Caco-2 (cell line): ENCODE measurements around the gene MAMDC4. TPM values are rescaled to one million over a fixed set of nuclear protein-coding genes. Genes with fewer than 3 reads are reported as not detected.
A peak's percentile ranks its signal among the peaks of the same experiment; 100 is the strongest.
"Not testable (repeated sequence)": the region's sequence is repeated elsewhere in the genome, so short reads cannot be mapped to it uniquely, and the experiment has no call there.

Source experiments
- BruUV-seq: library from RNA; stranded (reverse); fragments of 400-500 nt; replicated peaks from 2 replicates; lab custom pipeline; 2021; lab: Mats Ljungman, UMichigan
- CTCF ChIA-PET: fragments of 300-600 bp; sonication (Branson Sonifier 250); formaldehyde crosslinking; loops from one replicate; lab custom pipeline; 2022; ENCODE audit warnings: antibody characterized with exemption; lab: Charles Lee
- POLR2A ChIA-PET: fragments of 300-600 bp; sonication (Branson Sonifier 250); formaldehyde crosslinking; loops from one replicate; lab custom pipeline; 2022; ENCODE audit warnings: antibody characterized with exemption; lab: Charles Lee
- DNase-seq, 2 experiments: peaks; one replicate each; pipeline versions ENCODE4 v3.0.0 to v3.0.0-alpha.2; 2020 to 2022
- H3K27me3 ChIP-seq: replicated peaks from 2 replicates; pipeline ENCODE4 v1.6.0; 2011; ENCODE audit warnings: low read length; ENCODE audit not compliant: control insufficient read depth, insufficient read depth
- H3K36me3 ChIP-seq: 2 replicates; pipeline ENCODE4 v1.5.1; 2011; ENCODE audit warnings: low read length; ENCODE audit not compliant: control insufficient read depth, insufficient read depth
- H3K4me1 ChIP-seq: fragments of 250-450 bp; sonication (Bioruptor Pico); 2 replicates; pipeline ENCODE4 v1.5.1; 2020; ENCODE audit warnings: mild to moderate bottlenecking
- H3K4me3 ChIP-seq: 2 replicates; pipeline ENCODE4 v1.5.1; 2011; ENCODE audit warnings: low read depth, mild to moderate bottlenecking, control low read depth, low read length
- H3K9me3 ChIP-seq: fragments of 250-450 bp; sonication (Bioruptor Pico); 2 replicates; pipeline ENCODE4 v1.5.1; 2020; ENCODE audit warnings: mild to moderate bottlenecking, moderate library complexity
- H3K27ac Mint-ChIP-seq: one replicate; pipeline ENCODE4 v1.8.0; 2022; ENCODE audit warnings: mixed read lengths; ENCODE audit not compliant: unreplicated experiment
- H3K27me3 Mint-ChIP-seq: one replicate; pipeline ENCODE4 v1.8.0; 2022; ENCODE audit warnings: mixed read lengths; ENCODE audit not compliant: insufficient read depth, unreplicated experiment
- H3K36me3 Mint-ChIP-seq: one replicate; pipeline ENCODE4 v1.8.0; 2022; ENCODE audit warnings: mild to moderate bottlenecking, mixed read lengths; ENCODE audit not compliant: insufficient read depth, unreplicated experiment
- H3K4me1 Mint-ChIP-seq: one replicate; pipeline ENCODE4 v1.8.0; 2022; ENCODE audit warnings: low read depth, mixed read lengths; ENCODE audit not compliant: unreplicated experiment
- H3K4me3 Mint-ChIP-seq: one replicate; pipeline ENCODE4 v1.8.0; 2022; ENCODE audit warnings: mild to moderate bottlenecking, moderate library complexity, mixed read lengths; ENCODE audit not compliant: unreplicated experiment
- H3K9me3 Mint-ChIP-seq: one replicate; pipeline ENCODE4 v1.8.0; 2022; ENCODE audit warnings: mixed read lengths; ENCODE audit not compliant: unreplicated experiment
- intact Hi-C: fragments of 100-400 bp; cut with micrococcal nuclease; formaldehyde crosslinking; loops from one replicate; pipeline ENCODE4 v1.10.0; 2022; ENCODE audit not compliant: unreplicated experiment
- total RNA-seq: library from RNA; stranded (reverse); gene quantifications from 2 replicates; pipeline ENCODE4 v1.2.3, GENCODE V29; 2022
- TF ChIP-seq, protein P1 (sequence below), 2 experiments: fragments of 200-600 bp in 1 of 2; IDR thresholded peaks; 1 replicate in 1 of 2; 2 replicates in 1 of 2; pipeline versions ENCODE4 v1.5.1 to v1.8.0; 2011 to 2022; ENCODE audit warnings: antibody characterized with exemption in 1 of 2, control low read depth in 1 of 2, inconsistent platforms in 1 of 2, low read depth in 1 of 2, low read length in 1 of 2, mild to moderate bottlenecking in 1 of 2, moderate library complexity in 1 of 2; ENCODE audit not compliant: insufficient read depth in 1 of 2, severe bottlenecking in 1 of 2, unreplicated experiment in 1 of 2

The MAMDC4 gene
- total RNA-seq, 1 experiment from 2014 or later = 8.8 TPM

DNA sequence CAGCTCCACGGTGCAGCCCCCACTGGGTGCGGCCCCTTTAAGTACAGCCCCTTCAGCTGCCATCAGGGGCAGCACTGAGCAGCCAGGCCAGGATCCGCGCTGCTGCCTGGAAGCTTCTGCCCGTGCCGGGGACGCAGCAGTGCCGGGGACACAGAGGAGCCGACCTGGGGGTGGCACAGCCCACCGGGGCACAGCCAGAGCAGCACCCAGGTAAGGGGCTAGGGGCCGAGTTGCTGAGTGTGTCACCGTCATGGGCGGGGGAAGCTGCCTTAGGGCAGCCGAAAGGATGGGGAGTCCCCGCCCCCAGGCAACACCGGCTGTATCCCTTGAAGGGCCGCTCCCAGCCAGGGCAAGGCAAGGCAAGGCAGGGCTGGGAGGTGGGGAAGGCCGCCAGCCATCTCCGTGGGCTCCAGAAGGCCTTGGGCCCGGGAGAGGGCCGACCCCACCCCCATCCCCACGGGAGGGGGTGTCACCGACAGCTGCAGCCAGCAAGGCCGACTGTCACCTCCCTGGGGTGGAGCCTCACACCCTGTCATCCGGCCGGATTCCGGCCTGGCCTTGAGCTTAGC is 9.7 kb upstream of the MAMDC4 start, which contains the start of gene AJM1:
TSS of gene AJM1 (plus strand) at position 99 of the 569 bp plus-strand sequence. CDS start 1,937 bp downstream, outside the sequence.
- H3K4me1 ChIP-seq = peaks cover 25% of the 10 kb centered on the region
- intact Hi-C loops = loop anchor here (2.0 to 10.0 kb wide), 3 partner anchors 56 to 192 kb away; partner anchors contain the start of genes C8G and FBXW5

DNA sequence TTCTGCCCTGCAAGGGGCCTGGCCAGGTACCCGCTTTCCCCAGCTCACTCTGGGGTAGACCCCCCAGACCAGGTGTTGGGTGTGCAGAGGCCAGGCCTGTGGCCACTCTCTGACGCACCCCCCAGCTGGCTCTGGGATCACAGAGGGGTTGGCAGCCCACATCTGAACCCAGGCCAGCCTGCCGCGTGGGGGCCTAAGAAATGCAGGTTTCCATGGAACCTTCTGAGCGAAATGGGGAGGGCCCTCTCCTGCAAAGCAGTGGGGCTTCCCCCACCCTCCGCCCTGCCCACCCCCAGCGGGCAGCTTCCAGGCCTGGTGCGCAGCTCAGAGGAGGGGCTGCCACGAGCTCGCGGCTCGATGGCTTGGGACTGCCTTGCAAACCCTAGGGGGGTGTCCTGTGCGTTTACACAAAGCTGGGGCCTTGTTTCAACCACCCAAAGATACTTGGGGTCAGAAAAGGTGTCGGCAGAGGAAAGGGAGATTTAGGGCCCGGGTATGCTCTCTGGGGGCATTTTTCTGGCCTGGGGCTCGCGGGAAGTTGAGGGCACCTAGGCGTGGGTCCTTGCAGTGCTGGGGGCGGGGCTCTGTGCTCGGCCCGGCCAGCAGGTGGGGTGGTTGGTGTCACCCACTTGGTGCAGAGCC is 8.9 kb upstream of the MAMDC4 start:
- Mint-ChIP-seq H3K27ac (peak overlapping the region; percentile 50), H3K36me3 (peaks cover 76% of the 10 kb centered on the region), H3K4me3 (peak overlapping the region; percentile 70)
- H3K36me3 ChIP-seq, H3K27me3 ChIP-seq, H3K4me3 ChIP-seq, DNase-seq, H3K27me3 Mint-ChIP-seq, H3K9me3 ChIP-seq, H3K9me3 Mint-ChIP-seq, H3K4me1 Mint-ChIP-seq, BruUV-seq, POLR2A ChIA-PET: not testable (repeated sequence)
- H3K4me1 ChIP-seq = peaks cover 25% of the 10 kb centered on the region
- intact Hi-C loops = loop anchor here (2.0 to 10.0 kb wide), 3 partner anchors 56 to 192 kb away; partner anchors contain the start of genes C8G and FBXW5
- CTCF ChIA-PET = interaction anchor here (1.0 to 1.5 kb wide), 4 partner anchors 23 to 43 kb away, joined by 3 to 15 read pairs (median 4); partner anchors contain the start of gene EDF1

More for the DNA sequence above, 9.7 kb upstream of the MAMDC4 start, which contains the start of gene AJM1:
- not testable (repeated sequence) for H3K36me3 ChIP-seq, H3K27me3 Mint-ChIP-seq, H3K9me3 Mint-ChIP-seq, H3K4me1 Mint-ChIP-seq, H3K27me3 ChIP-seq, H3K9me3 ChIP-seq, BruUV-seq
- CTCF ChIA-PET = interaction anchor here (0.6 to 1.6 kb wide), 19 partner anchors 13 to 244 kb away, joined by 3 to 15 read pairs (median 4); partner anchors contain the start of genes EDF1, RABL6 and SAPCD2
- POLR2A ChIA-PET = interaction anchor here (0.6 kb wide), 1 partner anchor 130 kb away, joined by 16 read pairs; the partner anchor contains the start of gene DIPK1B
- Mint-ChIP-seq H3K36me3 (peaks cover 76% of the 10 kb centered on the region), H3K4me3 (peak within 1 kb of the TSS; percentile 70), H3K27ac (peak within 1 kb of the TSS; percentile 50)
- TF ChIP-seq, protein P1, sequence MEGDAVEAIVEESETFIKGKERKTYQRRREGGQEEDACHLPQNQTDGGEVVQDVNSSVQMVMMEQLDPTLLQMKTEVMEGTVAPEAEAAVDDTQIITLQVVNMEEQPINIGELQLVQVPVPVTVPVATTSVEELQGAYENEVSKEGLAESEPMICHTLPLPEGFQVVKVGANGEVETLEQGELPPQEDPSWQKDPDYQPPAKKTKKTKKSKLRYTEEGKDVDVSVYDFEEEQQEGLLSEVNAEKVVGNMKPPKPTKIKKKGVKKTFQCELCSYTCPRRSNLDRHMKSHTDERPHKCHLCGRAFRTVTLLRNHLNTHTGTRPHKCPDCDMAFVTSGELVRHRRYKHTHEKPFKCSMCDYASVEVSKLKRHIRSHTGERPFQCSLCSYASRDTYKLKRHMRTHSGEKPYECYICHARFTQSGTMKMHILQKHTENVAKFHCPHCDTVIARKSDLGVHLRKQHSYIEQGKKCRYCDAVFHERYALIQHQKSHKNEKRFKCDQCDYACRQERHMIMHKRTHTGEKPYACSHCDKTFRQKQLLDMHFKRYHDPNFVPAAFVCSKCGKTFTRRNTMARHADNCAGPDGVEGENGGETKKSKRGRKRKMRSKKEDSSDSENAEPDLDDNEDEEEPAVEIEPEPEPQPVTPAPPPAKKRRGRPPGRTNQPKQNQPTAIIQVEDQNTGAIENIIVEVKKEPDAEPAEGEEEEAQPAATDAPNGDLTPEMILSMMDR (IDR thresholded peaks at IDR 0.05; ENCODE audit: insufficient read depth in 1 of 2, low read depth in 1 of 2, low read length in 1 of 2, severe bottlenecking in 1 of 2, unreplicated experiment in 1 of 2) = peak; percentile 88 to 92
- DNase-seq = peak; percentile 81 to 89
- peak within 1 kb of the TSS; percentile 31 for H3K4me3 ChIP-seq

DNA sequence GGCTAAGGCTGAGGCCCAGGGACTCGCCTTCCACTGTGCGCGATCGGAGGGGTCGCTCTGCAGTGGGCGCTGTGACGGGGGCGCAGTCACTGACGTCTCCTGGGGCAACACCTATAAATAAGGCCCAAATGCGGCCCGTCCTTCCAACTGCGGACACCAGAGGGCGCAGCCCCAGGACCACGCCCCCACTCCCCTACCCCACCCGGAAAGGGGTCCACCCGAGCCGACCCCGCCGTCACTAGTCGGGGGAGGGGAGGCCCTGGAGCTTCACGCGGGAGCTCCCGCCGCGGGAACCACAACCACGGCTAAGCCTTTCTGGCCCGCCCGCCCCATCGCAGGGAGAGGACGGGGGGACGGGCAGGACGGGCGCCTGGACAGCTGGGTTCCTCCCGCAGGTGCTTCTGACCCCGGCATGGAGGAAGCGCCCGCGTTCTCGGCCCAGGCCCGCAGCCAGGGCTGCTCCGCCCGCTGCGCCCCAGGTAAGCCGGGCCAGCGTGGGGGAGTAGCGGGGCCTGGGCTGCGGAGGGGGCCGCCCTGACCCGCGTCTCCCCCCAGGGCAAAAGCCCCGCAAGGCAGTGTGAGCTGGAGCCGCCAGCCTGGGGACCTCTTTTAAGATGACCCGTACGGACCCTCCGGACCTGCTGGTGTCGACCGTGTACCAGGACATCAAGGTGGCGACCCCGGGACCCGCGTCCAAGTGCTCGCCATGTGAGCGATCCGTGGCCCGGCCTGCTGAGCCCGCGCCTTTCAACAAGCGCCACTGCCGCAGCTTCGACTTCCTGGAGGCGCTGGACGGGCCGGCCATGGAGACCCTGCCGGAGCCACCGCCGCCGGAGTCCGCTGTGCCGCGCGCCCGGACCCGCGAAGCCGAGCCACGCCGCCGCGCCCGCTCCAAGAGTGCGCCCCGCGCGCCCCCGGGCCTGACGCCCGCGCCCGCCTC is 8.1 kb upstream of the MAMDC4 start:
- H3K36me3 ChIP-seq = not testable (repeated sequence)

More for the DNA sequence above, 8.1 kb upstream of the MAMDC4 start:
- Mint-ChIP-seq H3K27ac (peak overlapping the region; percentile 50), H3K36me3 (peaks cover 76% of the 10 kb centered on the region), H3K4me3 (peak overlapping the region; percentile 70)
- peak; percentile 73 to 82 for DNase-seq
- H3K9me3 Mint-ChIP-seq, H3K27me3 Mint-ChIP-seq, BruUV-seq, H3K9me3 ChIP-seq, POLR2A ChIA-PET, H3K27me3 ChIP-seq, H3K4me1 Mint-ChIP-seq: not testable (repeated sequence)
- peaks cover 25% of the 10 kb centered on the region for H3K4me1 ChIP-seq
- peak overlapping the region; percentile 51 for H3K4me3 ChIP-seq
- TF ChIP-seq, protein P1 (IDR thresholded peaks at IDR 0.05; ENCODE audit: insufficient read depth in 1 of 2, low read depth in 1 of 2, low read length in 1 of 2, severe bottlenecking in 1 of 2, unreplicated experiment in 1 of 2) = peak; percentile 58 to 93
- CTCF ChIA-PET = interaction anchor here (0.5 to 1.4 kb wide), 3 partner anchors 36 to 190 kb away, joined by 4 to 8 read pairs (median 4); partner anchors contain the start of gene RABL6
- intact Hi-C loops = loop anchor here (2.0 to 10.0 kb wide), 3 partner anchors 57 to 191 kb away; partner anchors contain the start of genes C8G and FBXW5
